Activated T-cell treated with anti-CD3 and anti-CD28 coated beads, Interleukin-2, amount 50 U/mL, for 4 hours (primary cell): ENCODE results near the gene KCNJ15. TPM values are rescaled to one million over a fixed set of nuclear protein-coding genes. Genes with fewer than 3 reads are reported as not detected.
A peak's percentile ranks its signal among the peaks of the same experiment; 100 is the strongest.

Experiments used
- ATAC-seq, 2 donors: fragments of 200-7000 bp; cut with Tn5 transposase; one replicate each; pipeline ENCODE4 v1.10.0; 2021
- DNase-seq: peaks from one replicate; pipeline ENCODE4 v3.0.0-alpha.2; 2020
- H3K27me3 Mint-ChIP-seq: one replicate; pipeline ENCODE4 v1.8.0; 2021; ENCODE audit warnings: low read depth, mixed read lengths
- H3K36me3 Mint-ChIP-seq: one replicate; pipeline ENCODE4 v1.8.0; 2022; ENCODE audit warnings: mixed read lengths; ENCODE audit not compliant: insufficient read depth
- H3K4me1 Mint-ChIP-seq: one replicate; pipeline ENCODE4 v1.8.0; 2021; ENCODE audit warnings: low read depth, mixed read lengths
- H3K4me3 Mint-ChIP-seq: one replicate; pipeline ENCODE4 v1.8.0; 2021; ENCODE audit warnings: mild to moderate bottlenecking, moderate library complexity, mixed read lengths
- H3K9me3 Mint-ChIP-seq: one replicate; pipeline ENCODE4 v1.8.0; 2021; ENCODE audit warnings: mixed read lengths
- total RNA-seq, 3 donors: library from RNA; stranded (reverse); gene quantifications; one replicate each; pipeline ENCODE4 v1.2.1, GENCODE V29; 2021

KCNJ15 gene
- total RNA-seq, 3 donors from 2014 or later, result 0.29 to 0.46 (median 0.40) TPM

- H3K36me3 Mint-ChIP-seq, result no peaks in the 10 kb centered on the region
- H3K4me1 Mint-ChIP-seq, result no peaks in the 10 kb centered on the region
- peaks cover 3% of the 10 kb centered on the region for H3K27me3 Mint-ChIP-seq
- H3K4me3 Mint-ChIP-seq, result no peak overlapping the region
- ATAC-seq, result no peak
- DNase-seq, result no peak
- no peaks in the 10 kb centered on the region for H3K9me3 Mint-ChIP-seq
These were observed 5.8 kb upstream of the KCNJ15 start for GRCh38 chr21:38250991-38251418.

GRCh38 chr21:38254970-38255369 is 1.8 kb upstream of the KCNJ15 start:
- H3K36me3 Mint-ChIP-seq, result no peaks in the 10 kb centered on the region
- H3K4me1 Mint-ChIP-seq, result no peaks in the 10 kb centered on the region
- no peaks in the 10 kb centered on the region for H3K9me3 Mint-ChIP-seq
- ATAC-seq (no peak), DNase-seq (no peak)
- no peak overlapping the region for H3K4me3 Mint-ChIP-seq
- peaks cover 7% of the 10 kb centered on the region for H3K27me3 Mint-ChIP-seq

GRCh38 chr21:38255571-38256117 is 1.1 kb upstream of the KCNJ15 start:
- Mint-ChIP-seq H3K4me1 (no peaks in the 10 kb centered on the region), H3K27me3 (peaks cover 7% of the 10 kb centered on the region), H3K4me3 (no peak overlapping the region), H3K9me3 (no peaks in the 10 kb centered on the region), H3K36me3 (no peaks in the 10 kb centered on the region)
- DNase-seq, result no peak
- ATAC-seq, result no peak

- Mint-ChIP-seq H3K4me3 (no peak overlapping the region), H3K4me1 (no peaks in the 10 kb centered on the region), H3K36me3 (no peaks in the 10 kb centered on the region), H3K27me3 (peaks cover 7% of the 10 kb centered on the region), H3K9me3 (no peaks in the 10 kb centered on the region)
- DNase-seq, result no peak
- no peak for ATAC-seq
These were observed 876 bp downstream of the KCNJ15 start for GRCh38 chr21:38257667-38258066.

DNA sequence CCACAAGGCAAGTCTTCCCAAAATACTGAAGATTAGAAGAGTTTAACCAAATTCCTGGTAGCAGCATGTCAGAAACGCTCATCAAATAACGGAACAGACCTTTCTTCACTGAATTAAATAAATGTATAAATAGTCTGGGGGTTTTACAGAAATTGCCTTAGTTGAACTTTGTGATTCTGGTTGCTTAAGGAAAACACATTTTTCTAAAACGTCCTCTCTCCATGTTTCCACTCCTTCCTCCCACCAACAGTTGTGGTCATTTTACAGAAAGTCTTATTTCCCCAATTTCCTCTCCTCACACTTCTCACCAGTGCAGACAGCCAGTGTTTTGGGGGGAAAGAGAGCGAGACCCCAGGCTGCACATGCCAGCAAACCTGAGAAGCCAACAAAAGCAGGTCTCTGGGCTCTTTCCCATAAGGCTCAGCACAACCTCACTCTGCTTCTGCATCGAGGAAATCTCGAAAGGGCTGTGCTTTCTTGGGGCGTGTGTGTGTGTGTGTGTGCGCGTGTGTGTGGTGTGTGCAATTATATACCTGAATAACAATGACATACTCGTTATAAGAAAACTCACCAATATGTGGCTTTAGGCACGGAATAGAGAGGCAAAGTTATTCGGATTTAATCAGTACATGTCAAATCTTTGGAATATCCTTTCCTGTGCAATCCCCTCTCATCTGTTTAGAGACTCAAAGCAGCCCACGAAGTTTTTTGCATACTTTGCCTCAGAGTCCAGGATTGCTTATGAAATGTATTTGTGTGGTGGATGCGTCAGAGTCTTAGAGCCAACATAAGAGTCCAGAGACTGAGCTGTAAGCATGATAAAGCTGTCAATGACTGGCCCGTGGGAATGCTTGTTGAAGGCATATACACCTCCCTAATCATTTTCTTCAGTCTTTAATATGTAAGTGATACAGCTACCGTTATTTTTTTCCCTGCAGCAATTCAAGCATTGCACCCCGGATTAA is 2.0 kb downstream of the KCNJ15 start:
- DNase-seq (no peak), ATAC-seq (no peak)
- Mint-ChIP-seq H3K36me3 (no peaks in the 10 kb centered on the region), H3K9me3 (no peaks in the 10 kb centered on the region), H3K27me3 (peaks cover 7% of the 10 kb centered on the region), H3K4me1 (no peaks in the 10 kb centered on the region), H3K4me3 (no peak overlapping the region)

GRCh38 chr21:38259665-38260064 is 2.9 kb downstream of the KCNJ15 start:
- Mint-ChIP-seq H3K27me3 (peaks cover 7% of the 10 kb centered on the region), H3K4me3 (no peak overlapping the region), H3K9me3 (no peaks in the 10 kb centered on the region), H3K4me1 (no peaks in the 10 kb centered on the region), H3K36me3 (no peaks in the 10 kb centered on the region)
- ATAC-seq (no peak), DNase-seq (no peak)

- H3K9me3 Mint-ChIP-seq, result no peaks in the 10 kb centered on the region
- no peak overlapping the region for H3K4me3 Mint-ChIP-seq
- no peaks in the 10 kb centered on the region for H3K36me3 Mint-ChIP-seq
- peaks cover 7% of the 10 kb centered on the region for H3K27me3 Mint-ChIP-seq
- DNase-seq (no peak), ATAC-seq (no peak)
- H3K4me1 Mint-ChIP-seq, result no peaks in the 10 kb centered on the region
These were observed 3.6 kb downstream of the KCNJ15 start for GRCh38 chr21:38260426-38260825.

GRCh38 chr21:38261851-38262250 is 5.1 kb downstream of the KCNJ15 start:
- Mint-ChIP-seq H3K9me3 (no peaks in the 10 kb centered on the region), H3K4me1 (peaks cover under 1% of the 10 kb centered on the region), H3K36me3 (no peaks in the 10 kb centered on the region), H3K27me3 (peaks cover 12% of the 10 kb centered on the region), H3K4me3 (no peak overlapping the region)
- ATAC-seq (no peak), DNase-seq (no peak)

DNA sequence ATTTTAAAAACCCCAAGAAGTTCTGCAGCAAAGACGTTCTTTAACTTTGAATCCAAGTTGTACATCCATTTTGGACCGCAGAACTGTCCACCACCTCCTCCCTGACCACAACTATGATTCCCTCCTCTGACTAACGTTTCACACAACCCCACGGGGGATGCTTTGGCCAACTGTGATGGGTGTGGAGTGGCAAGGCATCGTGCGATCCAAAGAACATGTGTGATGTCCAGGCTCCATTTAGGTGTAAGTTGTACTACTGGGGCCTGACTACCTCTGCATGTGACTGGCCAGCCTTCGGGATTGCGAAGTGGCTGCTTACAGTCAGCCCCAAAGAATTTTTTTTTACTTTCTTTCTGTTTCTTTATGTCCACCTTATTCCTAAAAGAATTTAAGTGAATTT is 6.7 kb downstream of the KCNJ15 start:
- DNase-seq (no peak), ATAC-seq (no peak)
- no peaks in the 10 kb centered on the region for H3K36me3 Mint-ChIP-seq
- no peaks in the 10 kb centered on the region for H3K9me3 Mint-ChIP-seq
- H3K4me1 Mint-ChIP-seq, result peaks cover 11% of the 10 kb centered on the region
- H3K4me3 Mint-ChIP-seq, result no peak overlapping the region
- H3K27me3 Mint-ChIP-seq, result peaks cover 6% of the 10 kb centered on the region

- Mint-ChIP-seq H3K9me3 (no peaks in the 10 kb centered on the region), H3K4me1 (peaks cover 20% of the 10 kb centered on the region), H3K4me3 (no peak overlapping the region)
These were observed 7.8 kb downstream of the KCNJ15 start for GRCh38 chr21:38264571-38264970.

DNA sequence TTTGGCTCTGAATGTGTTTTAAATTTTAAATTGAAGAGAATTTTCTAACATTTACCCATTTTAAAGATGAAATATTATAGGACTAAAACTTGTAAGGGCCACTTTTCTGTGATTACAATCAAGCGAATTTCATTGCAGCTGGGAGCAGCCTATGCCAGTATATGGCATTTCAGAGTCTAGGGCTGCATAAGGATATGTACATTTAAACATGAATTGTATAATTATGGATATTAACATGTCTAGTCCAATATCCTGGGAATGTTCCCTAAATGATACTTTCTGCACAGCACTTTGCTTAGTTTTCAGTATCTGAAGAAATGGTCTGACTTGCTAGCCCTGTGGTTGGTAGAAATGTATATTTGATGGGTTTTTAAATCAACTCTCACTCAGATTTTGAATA is 8.4 kb downstream of the KCNJ15 start:
- H3K4me1 Mint-ChIP-seq, result peaks cover 21% of the 10 kb centered on the region
- no peaks in the 10 kb centered on the region for H3K36me3 Mint-ChIP-seq
- H3K9me3 Mint-ChIP-seq, result no peaks in the 10 kb centered on the region
- ATAC-seq, result no peak
- no peak overlapping the region for H3K4me3 Mint-ChIP-seq
- peaks cover 6% of the 10 kb centered on the region for H3K27me3 Mint-ChIP-seq
- DNase-seq, result no peak

More at GRCh38 chr21:38264571-38264970, 7.8 kb downstream of the KCNJ15 start:
- Mint-ChIP-seq H3K36me3 (no peaks in the 10 kb centered on the region), H3K27me3 (peaks cover 6% of the 10 kb centered on the region)
- ATAC-seq (no peak), DNase-seq (no peak)

GRCh38 chr21:38266732-38267131 is 9.9 kb downstream of the KCNJ15 start:
- no peak overlapping the region for H3K4me3 Mint-ChIP-seq
- ATAC-seq, result no peak
- no peaks in the 10 kb centered on the region for H3K9me3 Mint-ChIP-seq
- H3K36me3 Mint-ChIP-seq, result no peaks in the 10 kb centered on the region
- H3K27me3 Mint-ChIP-seq, result peaks cover 6% of the 10 kb centered on the region
- DNase-seq, result no peak
- peaks cover 23% of the 10 kb centered on the region for H3K4me1 Mint-ChIP-seq

DNA sequence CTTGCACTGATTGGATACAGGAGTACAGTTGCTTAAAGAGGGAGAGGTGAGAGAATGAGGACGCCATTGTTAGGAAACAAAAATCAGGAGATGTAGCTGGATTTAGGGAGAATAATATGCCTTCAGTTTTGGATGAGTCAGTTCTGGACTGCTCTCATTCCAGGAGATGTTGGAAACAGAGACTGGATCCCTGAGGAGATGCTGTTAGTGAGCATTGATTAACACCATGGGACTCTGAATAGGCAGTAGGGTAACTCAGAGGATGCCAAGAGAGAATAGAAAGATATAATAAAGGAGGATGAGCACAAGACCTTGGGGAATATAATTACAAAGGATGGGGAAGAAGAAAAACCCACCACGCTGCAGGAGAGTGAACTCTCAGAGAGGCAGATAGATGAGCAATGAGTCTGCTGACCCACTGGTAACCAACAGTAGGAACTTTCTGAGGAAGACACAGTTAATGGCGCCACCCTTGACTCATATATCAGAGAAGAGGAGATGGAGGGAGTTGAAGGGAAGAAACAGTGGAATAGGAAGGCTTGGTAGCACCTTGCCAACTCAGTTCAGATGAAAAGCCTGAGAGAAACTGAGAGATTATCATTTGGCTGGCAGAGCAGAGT is 10.5 kb downstream of the KCNJ15 start:
- Mint-ChIP-seq H3K9me3 (no peaks in the 10 kb centered on the region), H3K4me1 (peaks cover 23% of the 10 kb centered on the region), H3K27me3 (peaks cover 6% of the 10 kb centered on the region), H3K4me3 (no peak overlapping the region), H3K36me3 (no peaks in the 10 kb centered on the region)
- ATAC-seq (no peak), DNase-seq (no peak)

GRCh38 chr21:38267991-38268863 is 11.4 kb downstream of the KCNJ15 start:
- Mint-ChIP-seq H3K36me3 (no peaks in the 10 kb centered on the region), H3K4me3 (no peak overlapping the region), H3K4me1 (peaks cover 23% of the 10 kb centered on the region), H3K9me3 (no peaks in the 10 kb centered on the region), H3K27me3 (peaks cover 6% of the 10 kb centered on the region)
- DNase-seq, result no peak
- ATAC-seq, result peak; percentile 62 to 68
